ENCODE data around the gene FKBP3.

DNA sequence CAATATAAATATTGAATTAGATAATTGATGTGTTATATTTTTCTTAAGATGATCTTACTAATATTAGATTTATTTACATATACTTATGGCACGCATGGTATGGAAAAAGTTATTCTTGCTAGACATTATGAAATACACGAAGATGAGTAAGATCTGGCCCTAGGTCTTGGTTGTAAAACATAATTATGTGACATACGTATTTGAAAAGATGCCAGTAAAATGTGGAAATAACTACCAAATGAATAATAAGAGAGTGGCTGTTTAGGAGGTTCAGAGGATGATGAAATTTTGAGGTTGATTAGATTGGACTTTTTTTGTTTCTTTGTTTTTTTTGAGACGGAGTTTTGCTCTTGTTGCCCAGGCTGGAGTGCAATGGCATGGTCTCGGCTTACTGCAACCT, 42.8 kb upstream of the FKBP3 start:
- TF ChIP-seq, protein P1, sequence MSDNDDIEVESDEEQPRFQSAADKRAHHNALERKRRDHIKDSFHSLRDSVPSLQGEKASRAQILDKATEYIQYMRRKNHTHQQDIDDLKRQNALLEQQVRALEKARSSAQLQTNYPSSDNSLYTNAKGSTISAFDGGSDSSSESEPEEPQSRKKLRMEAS (IDR thresholded peaks at IDR 0.05), result no peak
- TF ChIP-seq, protein P2, sequence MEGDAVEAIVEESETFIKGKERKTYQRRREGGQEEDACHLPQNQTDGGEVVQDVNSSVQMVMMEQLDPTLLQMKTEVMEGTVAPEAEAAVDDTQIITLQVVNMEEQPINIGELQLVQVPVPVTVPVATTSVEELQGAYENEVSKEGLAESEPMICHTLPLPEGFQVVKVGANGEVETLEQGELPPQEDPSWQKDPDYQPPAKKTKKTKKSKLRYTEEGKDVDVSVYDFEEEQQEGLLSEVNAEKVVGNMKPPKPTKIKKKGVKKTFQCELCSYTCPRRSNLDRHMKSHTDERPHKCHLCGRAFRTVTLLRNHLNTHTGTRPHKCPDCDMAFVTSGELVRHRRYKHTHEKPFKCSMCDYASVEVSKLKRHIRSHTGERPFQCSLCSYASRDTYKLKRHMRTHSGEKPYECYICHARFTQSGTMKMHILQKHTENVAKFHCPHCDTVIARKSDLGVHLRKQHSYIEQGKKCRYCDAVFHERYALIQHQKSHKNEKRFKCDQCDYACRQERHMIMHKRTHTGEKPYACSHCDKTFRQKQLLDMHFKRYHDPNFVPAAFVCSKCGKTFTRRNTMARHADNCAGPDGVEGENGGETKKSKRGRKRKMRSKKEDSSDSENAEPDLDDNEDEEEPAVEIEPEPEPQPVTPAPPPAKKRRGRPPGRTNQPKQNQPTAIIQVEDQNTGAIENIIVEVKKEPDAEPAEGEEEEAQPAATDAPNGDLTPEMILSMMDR (IDR thresholded peaks at IDR 0.05; ENCODE audit: control extremely low read depth in 1 of 3, insufficient read depth in 1 of 3, low read depth in 1 of 3, low read length in 3 of 3), result no peak
- TF ChIP-seq HDAC2 (IDR thresholded peaks at IDR 0.05; ENCODE audit: borderline replicate concordance in 1 of 2, low read depth in 2 of 2, low read length in 2 of 2) (no peak), POLR2A (IDR thresholded peaks at IDR 0.05; ENCODE audit: control extremely low read depth in 1 of 2, low read depth in 2 of 2, low read length in 2 of 2) (no peak), RXRA (IDR thresholded peaks at IDR 0.05; ENCODE audit: insufficient read depth, low read depth, low read length) (no peak), ZNF274 (IDR thresholded peaks at IDR 0.05; ENCODE audit: borderline replicate concordance, extremely low read depth, low read length) (no peak), EP300 (IDR thresholded peaks at IDR 0.05; ENCODE audit: borderline replicate concordance in 1 of 2, low read depth in 2 of 2, low read length in 2 of 2) (no peak), RNF2 (IDR thresholded peaks at IDR 0.05; ENCODE audit: borderline replicate concordance, low read depth, low read length, missing control alignments, poor library complexity, severe bottlenecking) (no peak), FOSL1 (IDR thresholded peaks at IDR 0.05; ENCODE audit: insufficient read depth, low read depth, low read length) (no peak), EZH2 (IDR thresholded peaks at IDR 0.05; ENCODE audit: low read depth, low read length, severe bottlenecking) (no peak), KDM5A (IDR thresholded peaks at IDR 0.05; ENCODE audit: low read length) (no peak), CHD2 (IDR thresholded peaks at IDR 0.05; ENCODE audit: low read length) (no peak)

Data from H1 (cell line).